Osteoblast (primary cell): ENCODE results near the gene USP4. TPM values are rescaled to one million over a fixed set of nuclear protein-coding genes. Genes with fewer than 3 reads are reported as not detected.
A peak's percentile ranks its signal among the peaks of the same experiment; 100 is the strongest.

ENCODE experiments used
- DNase-seq: peaks from one replicate; pipeline ENCODE4 v3.0.0; 2011; ENCODE audit warnings: low spot score, mixed read lengths; ENCODE audit not compliant: insufficient read length; ENCODE audit errors: missing footprints
- H2AFZ ChIP-seq: 2 replicates; pipeline ENCODE4 v1.6.0; 2011; ENCODE audit warnings: mild to moderate bottlenecking, low read length
- H3K27ac ChIP-seq: 2 replicates; pipeline ENCODE4 v1.5.1; 2011; ENCODE audit warnings: mild to moderate bottlenecking, low read depth, low read length, moderate library complexity
- H3K27me3 ChIP-seq: 2 replicates; pipeline ENCODE4 v1.6.0; 2012; ENCODE audit warnings: mild to moderate bottlenecking, control low read depth, inconsistent platforms, low read length, moderate library complexity; ENCODE audit not compliant: insufficient read depth
- H3K36me3 ChIP-seq: 2 replicates; pipeline ENCODE4 v1.5.1; 2011; ENCODE audit warnings: mild to moderate bottlenecking, low read length, control low read depth, moderate library complexity; ENCODE audit not compliant: insufficient read depth
- H3K4me1 ChIP-seq: 2 replicates; pipeline ENCODE4 v1.5.1; 2011; ENCODE audit warnings: mild to moderate bottlenecking, low read length, control low read depth, moderate library complexity; ENCODE audit not compliant: insufficient read depth
- H3K4me2 ChIP-seq: 2 replicates; pipeline ENCODE4 v1.6.0; 2011; ENCODE audit warnings: mild to moderate bottlenecking, low read length; ENCODE audit not compliant: insufficient read depth
- H3K4me3 ChIP-seq: fragments of 200-600 bp; sonication (generic); 3 replicates; pipeline ENCODE4 v1.5.1; 2012; ENCODE audit warnings: mild to moderate bottlenecking, low read length, inconsistent platforms; ENCODE audit not compliant: insufficient read depth
- H3K79me2 ChIP-seq: 2 replicates; pipeline ENCODE4 v1.6.0; 2012; ENCODE audit warnings: mild to moderate bottlenecking, low read length, control low read depth, inconsistent platforms; ENCODE audit not compliant: insufficient read depth
- H3K9me3 ChIP-seq: 2 replicates; pipeline ENCODE4 v1.5.1; 2011; ENCODE audit warnings: low read depth, low read length, control low read depth
- H4K20me1 ChIP-seq: 2 replicates; pipeline ENCODE4 v1.6.0; 2012; ENCODE audit warnings: mild to moderate bottlenecking, low read length, control low read depth; ENCODE audit not compliant: insufficient read depth
- total RNA-seq: library from RNA; depleted of rRNA; stranded (reverse); fragments of >200 nt; gene quantifications from 2 replicates; pipeline ENCODE4 v1.2.3, GENCODE V29; 2012
- TF ChIP-seq, protein P1 (sequence below): IDR thresholded peaks from 2 replicates; pipeline ENCODE4 v1.5.1; 2011; ENCODE audit warnings: mild to moderate bottlenecking, low read depth, low read length, moderate library complexity; ENCODE audit errors: extremely low read depth

Gene USP4, protein sequence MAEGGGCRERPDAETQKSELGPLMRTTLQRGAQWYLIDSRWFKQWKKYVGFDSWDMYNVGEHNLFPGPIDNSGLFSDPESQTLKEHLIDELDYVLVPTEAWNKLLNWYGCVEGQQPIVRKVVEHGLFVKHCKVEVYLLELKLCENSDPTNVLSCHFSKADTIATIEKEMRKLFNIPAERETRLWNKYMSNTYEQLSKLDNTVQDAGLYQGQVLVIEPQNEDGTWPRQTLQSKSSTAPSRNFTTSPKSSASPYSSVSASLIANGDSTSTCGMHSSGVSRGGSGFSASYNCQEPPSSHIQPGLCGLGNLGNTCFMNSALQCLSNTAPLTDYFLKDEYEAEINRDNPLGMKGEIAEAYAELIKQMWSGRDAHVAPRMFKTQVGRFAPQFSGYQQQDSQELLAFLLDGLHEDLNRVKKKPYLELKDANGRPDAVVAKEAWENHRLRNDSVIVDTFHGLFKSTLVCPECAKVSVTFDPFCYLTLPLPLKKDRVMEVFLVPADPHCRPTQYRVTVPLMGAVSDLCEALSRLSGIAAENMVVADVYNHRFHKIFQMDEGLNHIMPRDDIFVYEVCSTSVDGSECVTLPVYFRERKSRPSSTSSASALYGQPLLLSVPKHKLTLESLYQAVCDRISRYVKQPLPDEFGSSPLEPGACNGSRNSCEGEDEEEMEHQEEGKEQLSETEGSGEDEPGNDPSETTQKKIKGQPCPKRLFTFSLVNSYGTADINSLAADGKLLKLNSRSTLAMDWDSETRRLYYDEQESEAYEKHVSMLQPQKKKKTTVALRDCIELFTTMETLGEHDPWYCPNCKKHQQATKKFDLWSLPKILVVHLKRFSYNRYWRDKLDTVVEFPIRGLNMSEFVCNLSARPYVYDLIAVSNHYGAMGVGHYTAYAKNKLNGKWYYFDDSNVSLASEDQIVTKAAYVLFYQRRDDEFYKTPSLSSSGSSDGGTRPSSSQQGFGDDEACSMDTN
- total RNA-seq, result 20.3 and 22.1 TPM in 2 replicates

DNA sequence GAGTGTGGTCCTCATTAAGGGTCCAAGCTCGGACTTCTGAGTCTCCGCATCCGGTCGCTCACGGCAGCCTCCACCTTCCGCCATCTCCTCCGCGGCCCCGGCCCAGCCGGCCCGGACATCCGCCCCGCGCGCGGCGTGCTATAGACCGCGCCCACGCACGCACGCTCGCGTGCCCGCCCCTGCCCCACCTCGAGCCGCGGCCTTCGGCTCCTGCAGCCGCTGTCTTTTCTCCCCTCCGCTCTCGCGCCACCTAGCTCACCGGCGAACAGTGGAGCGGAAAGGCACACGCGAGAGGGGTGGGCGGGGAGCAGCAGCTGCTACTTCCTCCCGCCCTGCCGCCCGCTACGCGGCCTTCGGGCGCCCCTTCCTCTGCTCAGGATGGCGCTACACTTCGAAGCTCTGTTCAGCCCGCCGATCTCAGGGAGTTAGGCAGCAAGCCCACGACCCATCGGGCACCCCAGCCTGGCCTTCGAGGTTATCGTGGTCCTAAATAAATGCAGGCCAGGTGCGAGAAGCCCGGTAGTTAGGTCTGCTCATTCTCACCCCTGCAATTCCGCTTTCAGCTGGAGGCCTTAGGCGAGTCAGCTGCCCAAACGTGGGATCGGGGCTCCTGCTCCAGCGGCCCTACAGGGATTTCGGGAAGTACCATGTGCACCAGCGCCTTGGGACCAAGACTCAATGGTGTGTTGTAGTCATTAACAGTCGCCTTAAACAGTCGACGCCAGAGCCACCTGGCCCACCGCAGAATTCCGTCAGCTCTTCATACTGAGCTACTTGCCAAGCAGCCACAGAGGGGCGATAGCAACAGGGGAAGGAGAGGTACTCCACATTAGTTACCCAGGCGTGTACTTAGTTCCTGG lies at the start of gene USP4:
Gene USP4 (minus strand): TSS at position 113 of the 860 bp plus-strand sequence. CDS start 29 bp downstream, at position 84.
- Histone ChIP-seq H4K20me1 (peaks cover 10% of the 10 kb centered on the region), H2AFZ (peak within 1 kb of the TSS; percentile 78), H3K4me3 (peak within 1 kb of the TSS; percentile 90), H3K4me2 (peak within 1 kb of the TSS; percentile 99), H3K9me3 (no peaks in the 10 kb centered on the region), H3K27ac (peak within 1 kb of the TSS; percentile 82), H3K79me2 (peaks cover 55% of the 10 kb centered on the region), H3K4me1 (peaks cover 18% of the 10 kb centered on the region), H3K27me3 (no peaks in the 10 kb centered on the region), H3K36me3 (peaks cover 11% of the 10 kb centered on the region)
- TF ChIP-seq, protein P1, sequence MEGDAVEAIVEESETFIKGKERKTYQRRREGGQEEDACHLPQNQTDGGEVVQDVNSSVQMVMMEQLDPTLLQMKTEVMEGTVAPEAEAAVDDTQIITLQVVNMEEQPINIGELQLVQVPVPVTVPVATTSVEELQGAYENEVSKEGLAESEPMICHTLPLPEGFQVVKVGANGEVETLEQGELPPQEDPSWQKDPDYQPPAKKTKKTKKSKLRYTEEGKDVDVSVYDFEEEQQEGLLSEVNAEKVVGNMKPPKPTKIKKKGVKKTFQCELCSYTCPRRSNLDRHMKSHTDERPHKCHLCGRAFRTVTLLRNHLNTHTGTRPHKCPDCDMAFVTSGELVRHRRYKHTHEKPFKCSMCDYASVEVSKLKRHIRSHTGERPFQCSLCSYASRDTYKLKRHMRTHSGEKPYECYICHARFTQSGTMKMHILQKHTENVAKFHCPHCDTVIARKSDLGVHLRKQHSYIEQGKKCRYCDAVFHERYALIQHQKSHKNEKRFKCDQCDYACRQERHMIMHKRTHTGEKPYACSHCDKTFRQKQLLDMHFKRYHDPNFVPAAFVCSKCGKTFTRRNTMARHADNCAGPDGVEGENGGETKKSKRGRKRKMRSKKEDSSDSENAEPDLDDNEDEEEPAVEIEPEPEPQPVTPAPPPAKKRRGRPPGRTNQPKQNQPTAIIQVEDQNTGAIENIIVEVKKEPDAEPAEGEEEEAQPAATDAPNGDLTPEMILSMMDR, result peak; percentile 61
- DNase-seq, result peak; percentile 94

DNA sequence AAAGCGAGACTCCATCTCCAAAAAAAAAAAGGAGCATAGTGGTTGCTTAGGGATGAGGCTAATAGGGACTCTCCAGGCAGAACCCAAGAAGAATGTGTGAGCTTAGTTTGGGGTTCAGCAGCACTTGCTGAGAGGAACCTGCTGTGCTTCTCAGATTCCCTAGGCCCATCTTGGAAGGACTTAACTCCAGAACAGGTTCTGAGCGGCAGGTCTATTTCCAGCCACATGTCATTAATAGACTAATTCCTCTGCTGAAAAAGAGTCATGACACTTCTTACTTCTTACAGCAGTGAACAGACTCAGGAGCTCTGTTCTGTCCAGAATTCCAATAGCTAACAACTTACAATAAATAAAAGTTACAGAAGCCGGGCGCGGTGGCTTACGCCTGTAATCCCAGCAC lies 49.4 kb upstream of the USP4 start:
- H4K20me1 ChIP-seq, result peaks cover 81% of the 10 kb centered on the region

DNA sequence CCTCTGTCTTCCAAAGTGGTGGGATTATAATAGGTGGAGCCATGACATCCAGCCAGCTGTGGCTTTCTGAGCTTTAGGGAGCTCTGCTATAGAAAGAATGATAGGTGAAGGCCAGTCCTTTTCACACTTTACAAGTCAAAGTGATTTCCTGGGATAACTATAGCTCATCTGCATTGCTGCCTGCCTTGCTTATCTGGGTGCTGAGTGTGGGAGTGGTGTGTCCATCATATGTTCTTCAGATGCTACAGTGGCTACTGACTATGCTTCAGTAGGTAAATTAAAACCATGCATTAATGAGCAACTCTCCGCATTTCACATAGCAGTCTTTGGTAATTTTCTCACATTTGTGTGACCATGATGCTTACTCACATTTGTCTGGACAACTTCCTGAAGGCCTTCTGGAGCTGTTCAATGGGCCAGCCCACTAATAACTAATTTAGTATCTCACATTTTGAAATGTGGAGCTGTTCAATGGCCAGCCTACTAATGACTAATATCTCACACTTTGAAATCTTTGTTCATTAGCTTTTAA lies 48.5 kb upstream of the USP4 start:
- Histone ChIP-seq H3K4me3 (no peak overlapping the region), H3K79me2 (peaks cover 97% of the 10 kb centered on the region), H3K9me3 (no peaks in the 10 kb centered on the region), H3K27me3 (no peaks in the 10 kb centered on the region), H3K27ac (peak overlapping the region; percentile 15), H3K36me3 (peaks cover 11% of the 10 kb centered on the region), H3K4me1 (peaks cover 12% of the 10 kb centered on the region), H3K4me2 (no peak overlapping the region), H2AFZ (no peak overlapping the region), H4K20me1 (peaks cover 82% of the 10 kb centered on the region)
- TF ChIP-seq, protein P1, result no peak
- peak; percentile 67 for DNase-seq

More for the DNA sequence above, 49.4 kb upstream of the USP4 start:
- Histone ChIP-seq H3K79me2 (peaks cover 95% of the 10 kb centered on the region), H3K4me1 (peaks cover 12% of the 10 kb centered on the region), H2AFZ (no peak overlapping the region), H3K9me3 (no peaks in the 10 kb centered on the region), H3K4me3 (no peak overlapping the region), H3K27me3 (no peaks in the 10 kb centered on the region), H3K27ac (no peak overlapping the region), H3K36me3 (peaks cover 11% of the 10 kb centered on the region), H3K4me2 (no peak overlapping the region)
- no peak for DNase-seq
- TF ChIP-seq, protein P1, result no peak
